LoVo (cell line): ENCODE measurements around the gene TEX44.
"Not testable (repeated sequence)": the region's sequence is repeated elsewhere in the genome, so short reads cannot be mapped to it uniquely, and the experiment has no call there.

Experiments used
- DNase-seq: peaks from one replicate; pipeline ENCODE4 v3.0.0-alpha.2; 2016; ENCODE audit warnings: low spot score

The TEX44 gene

GRCh38 chr2:231592636-231593145 is at the start of gene TEX44:
Gene TEX44, plus strand, starts transcription at chr2:231592864. Its CDS starts 88 bp downstream, at chr2:231592952.
- no peak for DNase-seq

GRCh38 chr2:231545105-231545902 is 47.4 kb upstream of the TEX44 start:
- DNase-seq, result no peak

- no peak for DNase-seq
Observed at GRCh38 chr2:231546014-231546715, 46.5 kb upstream of the TEX44 start.

GRCh38 chr2:231547315-231548110 is 45.2 kb upstream of the TEX44 start:
- DNase-seq, result no peak

- DNase-seq, result no peak
Observed at GRCh38 chr2:231548752-231549151, 43.9 kb upstream of the TEX44 start.

- no peak for DNase-seq
Observed at GRCh38 chr2:231549446-231550239, 43.0 kb upstream of the TEX44 start.

- DNase-seq, result no peak
Observed at GRCh38 chr2:231552752-231553151, 39.9 kb upstream of the TEX44 start.

- DNase-seq, result no peak
Observed at GRCh38 chr2:231554327-231554726, 38.3 kb upstream of the TEX44 start.

GRCh38 chr2:231554748-231555545 is 37.7 kb upstream of the TEX44 start:
- DNase-seq, result no peak

- not testable (repeated sequence) for DNase-seq
Observed at GRCh38 chr2:231556496-231556895, 36.2 kb upstream of the TEX44 start.

- DNase-seq, result no peak
Observed at GRCh38 chr2:231556981-231557380, 35.7 kb upstream of the TEX44 start.

- peak; percentile 54 for DNase-seq
Observed at GRCh38 chr2:231557571-231558217, 35.0 kb upstream of the TEX44 start.

GRCh38 chr2:231563378-231563961 is 29.2 kb upstream of the TEX44 start:
- DNase-seq, result peak; percentile 30

GRCh38 chr2:231565887-231566594 is 26.6 kb upstream of the TEX44 start:
- no peak for DNase-seq

- no peak for DNase-seq
Observed at GRCh38 chr2:231567159-231567558, 25.5 kb upstream of the TEX44 start.

GRCh38 chr2:231568098-231568784 is 24.4 kb upstream of the TEX44 start:
- DNase-seq, result no peak

- no peak for DNase-seq
Observed at GRCh38 chr2:231568785-231569435, 23.8 kb upstream of the TEX44 start.

GRCh38 chr2:231570915-231571314 is 21.7 kb upstream of the TEX44 start:
- DNase-seq, result not testable (repeated sequence)
